Stomach (tissue), 9 donors: ENCODE data around the gene ARAP2. TPM values are rescaled to one million over a fixed set of nuclear protein-coding genes. Genes with fewer than 3 reads are reported as not detected.

Experiments
- DNase-seq, 2 donors: peaks; one replicate each; pipeline versions ENCODE4 v3.0.0 to v3.0.0-alpha.2; 2013 to 2019
- H3K27ac ChIP-seq, 5 donors: fragments of 200-600 bp in 4 of 5; sonication (generic) in 4 of 5; one replicate each; pipeline ENCODE4 v1.5.1; 2013 to 2019; ENCODE audit warnings: mild to moderate bottlenecking in 1 of 5, moderate library complexity in 1 of 5
- H3K27me3 ChIP-seq, 3 donors: fragments of 200-600 bp; sonication (generic); one replicate each; pipeline ENCODE4 v1.5.1; 2017 to 2019; ENCODE audit warnings: mixed run types in 1 of 3
- H3K36me3 ChIP-seq, 4 donors: fragments of 200-600 bp; sonication (generic); 1 replicate in 3 of 4; 2 replicates in 1 of 4; pipeline ENCODE4 v1.5.1; 2016 to 2019
- H3K4me1 ChIP-seq, 4 donors: fragments of 200-600 bp; sonication (generic); one replicate each; pipeline ENCODE4 v1.5.1; 2016 to 2019
- H3K4me3 ChIP-seq, 4 donors: fragments of 200-600 bp; sonication (generic) in 3 of 4; one replicate each; pipeline ENCODE4 v1.5.1; 2016 to 2019; ENCODE audit warnings: mild to moderate bottlenecking in 1 of 4
- H3K9me3 ChIP-seq, 4 donors: fragments of 200-600 bp; sonication (generic); one replicate each; pipeline ENCODE4 v1.5.1; 2016 to 2019
- EP300 ChIP-seq: sonication (generic); formaldehyde crosslinking; IDR thresholded peaks from one replicate; pipeline ENCODE4 v1.6.1; 2017; ENCODE audit warnings: antibody characterized with exemption
- POLR2A ChIP-seq, 4 donors: fragments of 450-650 bp; IDR thresholded peaks; one replicate each; pipeline ENCODE4 v1.6.1; 2016; ENCODE audit warnings: antibody characterized with exemption in 4 of 4, control low read depth in 2 of 4, mild to moderate bottlenecking in 1 of 4, moderate library complexity in 1 of 4
- POLR2AphosphoS5 ChIP-seq, 3 donors: sonication (generic); formaldehyde crosslinking; IDR thresholded peaks; one replicate each; pipeline ENCODE4 v1.6.1; 2016; ENCODE audit warnings: antibody characterized with exemption in 3 of 3
- WGBS, 5 donors: extraction: QIAGEN DNeasy Blood & Tissue Kit in 3 of 5; methylation state at CpG; one replicate each; pipeline versions ENCODE4 v1.1.5 to v1.1.7; 2013 to 2018; 5-methylcytosine and 5-hydroxymethylcytosine counted together
- intact Hi-C: fragments of 100-400 bp; cut with DNase I; formaldehyde crosslinking; loops from one replicate; pipeline ENCODE4 v1.15.1; 2023; ENCODE audit warnings: low total_unique reads
- polyA plus RNA-seq, 3 donors: library from polyadenylated mRNA; stranded (reverse); fragments of 200-250 nt; gene quantifications; one replicate each; pipeline ENCODE4 v1.2.3, GENCODE V29; 2013
- total RNA-seq, 5 donors: library from RNA; depleted of rRNA; stranded (reverse); fragments of >200 nt; gene quantifications; one replicate each; pipeline versions ENCODE4 v1.1.0 to v1.2.3, GENCODE V29; 2014 to 2016
- TF ChIP-seq, protein P1 (sequence below), 7 experiments: fragments of 450-650 bp in 4 of 7; fragments of 200-600 bp in 3 of 7; sonication (generic) in 3 of 7; IDR thresholded peaks; one replicate each; pipeline ENCODE4 v1.5.1; 2016 to 2019; ENCODE audit warnings: antibody characterized with exemption in 7 of 7, control low read depth in 2 of 7, mild to moderate bottlenecking in 1 of 7
- donor health status: healthy with polysubstance abuse.
- donor health status: Bipolar disorder and iron deficiency.
- donor health status: healthy.

Gene ARAP2
- total and polyA plus RNA-seq, 8 donors = 2.2 to 69.4 (median 19.1) TPM

DNA sequence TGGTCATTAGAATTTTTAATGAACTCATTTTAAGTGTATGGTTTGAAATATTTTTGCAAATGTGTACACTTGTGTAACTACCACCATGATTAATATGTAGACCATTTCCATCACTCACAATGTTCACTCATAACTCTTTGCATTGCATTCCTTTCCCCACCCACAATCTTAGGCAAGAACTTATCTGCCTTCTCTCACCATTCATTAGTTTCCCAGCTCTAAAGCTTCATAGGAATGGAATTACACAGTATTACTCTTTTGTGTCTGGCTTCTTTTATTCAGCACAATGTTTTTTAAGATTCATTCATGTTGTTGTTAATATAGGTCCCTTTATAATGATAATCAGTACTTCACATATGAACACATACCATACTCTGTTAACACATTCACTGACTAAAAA is 106.1 kb downstream of the ARAP2 start:
- intact Hi-C loops = no loop called here
- Histone ChIP-seq H3K9me3 (no peaks in the 10 kb centered on the region), H3K27ac (no peak overlapping the region), H3K36me3 (peaks cover 0 to 1% (median 0%) of the 10 kb centered on the region in 4 donors), H3K4me3 (no peak overlapping the region), H3K4me1 (no peaks in the 10 kb centered on the region), H3K27me3 (no peaks in the 10 kb centered on the region)
- peak in 1 of 2 donors; percentile 4 for DNase-seq
- TF ChIP-seq POLR2AphosphoS5 (IDR thresholded peaks at IDR 0.05) (no peak), POLR2A (IDR thresholded peaks at IDR 0.05) (no peak), EP300 (no peak)
- TF ChIP-seq, protein P1, sequence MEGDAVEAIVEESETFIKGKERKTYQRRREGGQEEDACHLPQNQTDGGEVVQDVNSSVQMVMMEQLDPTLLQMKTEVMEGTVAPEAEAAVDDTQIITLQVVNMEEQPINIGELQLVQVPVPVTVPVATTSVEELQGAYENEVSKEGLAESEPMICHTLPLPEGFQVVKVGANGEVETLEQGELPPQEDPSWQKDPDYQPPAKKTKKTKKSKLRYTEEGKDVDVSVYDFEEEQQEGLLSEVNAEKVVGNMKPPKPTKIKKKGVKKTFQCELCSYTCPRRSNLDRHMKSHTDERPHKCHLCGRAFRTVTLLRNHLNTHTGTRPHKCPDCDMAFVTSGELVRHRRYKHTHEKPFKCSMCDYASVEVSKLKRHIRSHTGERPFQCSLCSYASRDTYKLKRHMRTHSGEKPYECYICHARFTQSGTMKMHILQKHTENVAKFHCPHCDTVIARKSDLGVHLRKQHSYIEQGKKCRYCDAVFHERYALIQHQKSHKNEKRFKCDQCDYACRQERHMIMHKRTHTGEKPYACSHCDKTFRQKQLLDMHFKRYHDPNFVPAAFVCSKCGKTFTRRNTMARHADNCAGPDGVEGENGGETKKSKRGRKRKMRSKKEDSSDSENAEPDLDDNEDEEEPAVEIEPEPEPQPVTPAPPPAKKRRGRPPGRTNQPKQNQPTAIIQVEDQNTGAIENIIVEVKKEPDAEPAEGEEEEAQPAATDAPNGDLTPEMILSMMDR (IDR thresholded peaks at IDR 0.05) = no peak

DNA sequence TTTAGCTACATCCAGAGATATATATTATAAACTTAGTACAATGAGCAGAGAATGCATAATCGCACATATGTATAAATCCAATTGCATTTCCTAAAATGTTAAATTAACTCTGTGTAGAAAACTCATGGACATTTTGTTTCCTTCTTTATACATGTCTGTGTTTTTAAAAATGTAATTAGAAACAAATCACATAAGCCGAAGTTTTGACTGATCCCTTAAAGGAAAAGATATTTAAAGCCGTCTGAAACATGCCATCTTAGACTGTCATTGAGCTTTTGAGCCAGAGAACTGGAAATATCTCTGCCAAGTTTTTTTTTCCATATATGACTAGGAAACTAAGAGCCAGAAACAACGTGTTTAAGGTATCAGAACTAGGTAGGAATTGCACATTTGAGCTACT is 107.0 kb downstream of the ARAP2 start:
- 76 to 84% (median 82%) methylated on average over 4 of the region's 4 CpGs for WGBS, 5 donors
- Histone ChIP-seq H3K4me3 (no peak overlapping the region), H3K27ac (no peak overlapping the region), H3K4me1 (no peaks in the 10 kb centered on the region), H3K36me3 (peaks cover 0 to 4% (median 0%) of the 10 kb centered on the region in 4 donors), H3K27me3 (no peaks in the 10 kb centered on the region), H3K9me3 (no peaks in the 10 kb centered on the region)
- DNase-seq = no peak
- TF ChIP-seq POLR2AphosphoS5 (IDR thresholded peaks at IDR 0.05) (no peak), POLR2A (IDR thresholded peaks at IDR 0.05) (no peak), EP300 (no peak)
- TF ChIP-seq, protein P1 (IDR thresholded peaks at IDR 0.05) = no peak
- intact Hi-C loops = no loop called here

DNA sequence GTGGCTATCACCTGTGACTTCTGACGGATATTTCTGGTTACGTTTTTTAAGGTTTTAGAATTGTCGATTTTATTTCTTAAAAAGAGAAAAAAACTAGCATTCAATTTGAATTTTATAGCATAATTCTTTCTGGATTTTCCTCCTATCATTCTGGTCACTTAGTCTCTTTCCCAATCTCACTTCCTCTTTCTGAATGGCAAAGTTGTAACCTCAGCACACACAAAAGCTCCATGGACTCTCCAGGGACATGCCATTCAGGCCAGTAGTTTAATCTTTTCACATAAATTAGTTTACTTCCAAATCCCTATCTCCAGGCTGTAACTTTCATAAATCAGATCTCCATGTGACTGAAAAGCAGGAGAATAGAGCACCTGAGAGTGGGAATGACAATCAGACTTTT is 110.7 kb downstream of the ARAP2 start:
- H3K4me1 ChIP-seq = no peaks in the 10 kb centered on the region
- H3K4me3 ChIP-seq = no peak overlapping the region
- no peaks in the 10 kb centered on the region for H3K27me3 ChIP-seq
- TF ChIP-seq, protein P1 (IDR thresholded peaks at IDR 0.05) = no peak
- TF ChIP-seq POLR2AphosphoS5 (IDR thresholded peaks at IDR 0.05) (no peak), EP300 (no peak), POLR2A (IDR thresholded peaks at IDR 0.05) (no peak)
- H3K36me3 ChIP-seq = peaks cover 0 to 4% (median 0%) of the 10 kb centered on the region in 4 donors
- intact Hi-C loops = no loop called here
- 95 to 98% (median 97%) methylated on average over 3 of the region's 3 CpGs for WGBS, 5 donors
- DNase-seq = no peak
- no peak overlapping the region for H3K27ac ChIP-seq
- no peaks in the 10 kb centered on the region for H3K9me3 ChIP-seq

DNA sequence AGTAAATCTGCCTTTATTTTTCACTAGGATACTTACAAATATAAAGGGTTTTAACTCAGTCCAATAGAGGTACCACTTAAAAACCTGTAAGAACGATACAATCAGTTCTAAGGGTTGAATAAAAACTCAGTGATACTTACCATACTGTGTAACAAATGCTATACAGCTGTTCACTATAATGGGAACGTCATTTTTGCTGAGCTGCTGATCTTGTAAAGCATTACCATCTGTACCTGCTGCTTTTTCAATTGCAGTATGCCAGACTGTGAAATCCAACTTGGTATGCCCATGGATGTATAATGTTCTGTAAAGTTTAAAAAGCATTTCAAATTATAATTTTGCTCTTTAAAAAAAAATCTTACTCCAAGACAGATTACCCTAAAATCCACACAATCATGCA is 111.2 kb downstream of the ARAP2 start:
- H3K4me1 ChIP-seq = no peaks in the 10 kb centered on the region
- H3K36me3 ChIP-seq = peaks cover 0 to 5% (median 0%) of the 10 kb centered on the region in 4 donors
- TF ChIP-seq, protein P1 (IDR thresholded peaks at IDR 0.05) = no peak
- TF ChIP-seq POLR2A (IDR thresholded peaks at IDR 0.05) = no peak
- no peak for TF ChIP-seq EP300
- no peak for TF ChIP-seq POLR2AphosphoS5 (IDR thresholded peaks at IDR 0.05)
- intact Hi-C loops = no loop called here
- 80 to 93% (median 88%) methylated on average over 2 of the region's 2 CpGs for WGBS, 5 donors
- H3K27ac ChIP-seq = no peak overlapping the region
- no peak overlapping the region for H3K4me3 ChIP-seq
- no peaks in the 10 kb centered on the region for H3K9me3 ChIP-seq
- no peak for DNase-seq
- no peaks in the 10 kb centered on the region for H3K27me3 ChIP-seq
